Measurements from ENCODE around the gene FHIT.

DNA sequence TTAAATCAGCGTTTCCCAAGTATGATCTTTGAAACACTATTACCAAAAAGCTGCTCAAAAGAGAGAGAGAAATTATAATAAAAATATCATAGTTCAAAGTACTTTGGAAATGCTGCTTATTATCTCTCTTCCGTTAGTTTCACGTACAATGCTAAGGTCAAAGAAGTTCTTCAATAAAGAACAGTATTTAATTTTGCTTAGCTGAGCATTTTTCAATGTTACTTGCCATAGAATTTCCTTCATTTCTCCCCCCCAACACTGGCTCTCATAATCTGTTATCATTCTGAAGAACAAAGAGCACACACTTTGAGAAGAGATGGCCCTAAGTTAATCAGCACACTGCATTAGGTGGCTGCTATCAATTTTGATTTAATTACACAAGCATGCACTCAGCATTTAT lies 1360.6 kb downstream of the FHIT start:
- TF ChIP-seq POLR2A (IDR thresholded peaks at IDR 0.05), result no peak
- TF ChIP-seq, protein P1, sequence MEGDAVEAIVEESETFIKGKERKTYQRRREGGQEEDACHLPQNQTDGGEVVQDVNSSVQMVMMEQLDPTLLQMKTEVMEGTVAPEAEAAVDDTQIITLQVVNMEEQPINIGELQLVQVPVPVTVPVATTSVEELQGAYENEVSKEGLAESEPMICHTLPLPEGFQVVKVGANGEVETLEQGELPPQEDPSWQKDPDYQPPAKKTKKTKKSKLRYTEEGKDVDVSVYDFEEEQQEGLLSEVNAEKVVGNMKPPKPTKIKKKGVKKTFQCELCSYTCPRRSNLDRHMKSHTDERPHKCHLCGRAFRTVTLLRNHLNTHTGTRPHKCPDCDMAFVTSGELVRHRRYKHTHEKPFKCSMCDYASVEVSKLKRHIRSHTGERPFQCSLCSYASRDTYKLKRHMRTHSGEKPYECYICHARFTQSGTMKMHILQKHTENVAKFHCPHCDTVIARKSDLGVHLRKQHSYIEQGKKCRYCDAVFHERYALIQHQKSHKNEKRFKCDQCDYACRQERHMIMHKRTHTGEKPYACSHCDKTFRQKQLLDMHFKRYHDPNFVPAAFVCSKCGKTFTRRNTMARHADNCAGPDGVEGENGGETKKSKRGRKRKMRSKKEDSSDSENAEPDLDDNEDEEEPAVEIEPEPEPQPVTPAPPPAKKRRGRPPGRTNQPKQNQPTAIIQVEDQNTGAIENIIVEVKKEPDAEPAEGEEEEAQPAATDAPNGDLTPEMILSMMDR (IDR thresholded peaks at IDR 0.05), result no peak
